Esophagus squamous epithelium (tissue), 5 donors: ENCODE data around the gene NCF2. TPM values are rescaled to one million over a fixed set of nuclear protein-coding genes. Genes with fewer than 3 reads are reported as not detected.

Source experiments
- DNase-seq: peaks from one replicate; lab custom pipeline; 2025; lab: John Stamatoyannopoulos, UW
- H3K27ac ChIP-seq, 4 donors: fragments of 200-600 bp; sonication (generic); one replicate each; pipeline ENCODE4 v1.5.1; 2016 to 2019; ENCODE audit warnings: mild to moderate bottlenecking in 1 of 4
- H3K27me3 ChIP-seq, 4 donors: fragments of 200-600 bp; sonication (generic); 1 replicate in 3 of 4; 2 replicates in 1 of 4; pipeline versions ENCODE4 v1.5.1 to v1.6.0; 2017 to 2021; ENCODE audit warnings: antibody characterized with exemption in 1 of 4
- H3K36me3 ChIP-seq, 3 donors: fragments of 200-600 bp; sonication (generic); one replicate each; pipeline ENCODE4 v1.5.1; 2016 to 2019
- H3K4me1 ChIP-seq, 3 donors: fragments of 200-600 bp; sonication (generic); one replicate each; pipeline ENCODE4 v1.5.1; 2017 to 2019
- H3K4me3 ChIP-seq, 4 donors: fragments of 200-600 bp; sonication (generic); 1 replicate in 3 of 4; 2 replicates in 1 of 4; pipeline ENCODE4 v1.5.1; 2016 to 2019; ENCODE audit warnings: mild to moderate bottlenecking in 2 of 4, moderate library complexity in 1 of 4
- H3K9me3 ChIP-seq, 3 donors: fragments of 200-600 bp; sonication (generic); one replicate each; pipeline ENCODE4 v1.5.1; 2016 to 2019
- POLR2A ChIP-seq, 4 donors: fragments of 450-650 bp; IDR thresholded peaks; one replicate each; pipeline ENCODE4 v1.6.1; 2017; ENCODE audit warnings: antibody characterized with exemption in 4 of 4, mild to moderate bottlenecking in 4 of 4, moderate library complexity in 3 of 4
- WGBS, 2 donors: methylation state at CpG; one replicate each; pipeline ENCODE4 v1.1.5; 2018; 5-methylcytosine and 5-hydroxymethylcytosine counted together
- intact Hi-C: fragments of 100-400 bp; cut with DNase I; formaldehyde crosslinking; loops from one replicate; pipeline ENCODE4 v1.15.0; 2022
- total RNA-seq, 4 donors: library from RNA; depleted of rRNA; stranded (reverse); fragments of >200 nt; gene quantifications; one replicate each; pipeline ENCODE4 v1.1.0, GENCODE V29; 2016
- TF ChIP-seq, protein P1 (sequence below), 6 experiments: fragments of 450-650 bp in 4 of 6; fragments of 200-600 bp in 2 of 6; sonication (generic) in 2 of 6; IDR thresholded peaks; one replicate each; pipeline ENCODE4 v1.5.1; 2016 to 2019; ENCODE audit warnings: antibody characterized with exemption in 6 of 6, mild to moderate bottlenecking in 4 of 6, moderate library complexity in 4 of 6
- donor health status: DM: yes; HTN: yes; CAD: no.

NCF2 gene
- total RNA-seq, 4 donors from 2014 or later = 8.1 to 23.1 (median 14.3) TPM

DNA sequence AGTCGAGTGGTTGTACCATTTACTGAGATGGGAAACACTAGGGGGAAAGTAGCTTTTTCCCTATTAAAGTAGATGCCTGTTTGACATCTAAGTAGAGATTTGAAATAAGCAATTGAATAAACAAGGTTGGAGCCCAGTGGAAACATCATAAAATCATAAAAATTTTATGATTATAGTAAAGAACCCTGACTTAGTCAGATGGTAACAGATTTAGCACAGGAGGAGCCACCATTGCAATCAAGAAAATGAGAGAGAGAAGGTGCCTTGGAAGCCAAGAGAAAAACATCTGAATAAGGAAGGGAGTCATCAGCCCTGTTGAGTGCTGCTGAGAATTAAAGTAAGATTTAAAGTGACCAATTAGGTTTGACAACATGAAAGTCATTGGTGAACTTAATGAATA lies 68.2 kb downstream of the NCF2 start:
- Histone ChIP-seq H3K4me3 (no peak overlapping the region), H3K4me1 (peaks cover 0 to 5% (median 0%) of the 10 kb centered on the region in 3 donors), H3K9me3 (no peaks in the 10 kb centered on the region), H3K27me3 (no peaks in the 10 kb centered on the region), H3K27ac (no peak overlapping the region), H3K36me3 (peaks cover 3 to 85% (median 8%) of the 10 kb centered on the region in 3 donors)
- 90 to 92% methylated on average over 1 of the region's 1 CpG for WGBS, 2 donors
- intact Hi-C loops = no loop called here
- TF ChIP-seq, protein P1, sequence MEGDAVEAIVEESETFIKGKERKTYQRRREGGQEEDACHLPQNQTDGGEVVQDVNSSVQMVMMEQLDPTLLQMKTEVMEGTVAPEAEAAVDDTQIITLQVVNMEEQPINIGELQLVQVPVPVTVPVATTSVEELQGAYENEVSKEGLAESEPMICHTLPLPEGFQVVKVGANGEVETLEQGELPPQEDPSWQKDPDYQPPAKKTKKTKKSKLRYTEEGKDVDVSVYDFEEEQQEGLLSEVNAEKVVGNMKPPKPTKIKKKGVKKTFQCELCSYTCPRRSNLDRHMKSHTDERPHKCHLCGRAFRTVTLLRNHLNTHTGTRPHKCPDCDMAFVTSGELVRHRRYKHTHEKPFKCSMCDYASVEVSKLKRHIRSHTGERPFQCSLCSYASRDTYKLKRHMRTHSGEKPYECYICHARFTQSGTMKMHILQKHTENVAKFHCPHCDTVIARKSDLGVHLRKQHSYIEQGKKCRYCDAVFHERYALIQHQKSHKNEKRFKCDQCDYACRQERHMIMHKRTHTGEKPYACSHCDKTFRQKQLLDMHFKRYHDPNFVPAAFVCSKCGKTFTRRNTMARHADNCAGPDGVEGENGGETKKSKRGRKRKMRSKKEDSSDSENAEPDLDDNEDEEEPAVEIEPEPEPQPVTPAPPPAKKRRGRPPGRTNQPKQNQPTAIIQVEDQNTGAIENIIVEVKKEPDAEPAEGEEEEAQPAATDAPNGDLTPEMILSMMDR (IDR thresholded peaks at IDR 0.05) = no peak
- TF ChIP-seq POLR2A (IDR thresholded peaks at IDR 0.05) = no peak
- DNase-seq = no peak

DNA sequence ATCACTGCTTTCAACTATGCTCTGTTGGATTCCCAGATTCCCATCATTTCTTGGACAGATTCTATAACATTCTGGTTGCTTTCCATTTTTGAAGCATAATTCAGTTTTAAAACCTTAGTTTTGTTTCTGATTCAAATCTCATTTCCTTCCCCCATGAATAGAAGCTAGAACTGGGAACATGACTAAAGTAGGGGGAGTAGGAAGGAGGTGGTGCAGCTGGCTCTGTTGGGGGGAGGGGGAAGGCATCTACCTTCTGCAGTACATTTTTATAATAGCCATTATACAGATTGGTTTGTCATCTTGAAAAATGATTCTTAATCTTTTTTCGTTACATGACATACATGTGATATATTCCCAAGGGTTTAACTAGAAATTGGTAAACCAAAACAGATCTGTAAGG lies 69.9 kb downstream of the NCF2 start:
- Histone ChIP-seq H3K27me3 (no peaks in the 10 kb centered on the region), H3K4me3 (no peak overlapping the region), H3K27ac (no peak overlapping the region), H3K9me3 (no peaks in the 10 kb centered on the region), H3K4me1 (peaks cover 0 to 9% (median 0%) of the 10 kb centered on the region in 3 donors), H3K36me3 (peaks cover 3 to 78% (median 8%) of the 10 kb centered on the region in 3 donors)
- intact Hi-C loops = no loop called here
- DNase-seq = no peak
- TF ChIP-seq POLR2A (IDR thresholded peaks at IDR 0.05) = no peak
- TF ChIP-seq, protein P1 (IDR thresholded peaks at IDR 0.05) = no peak
- 78 to 91% methylated on average over 1 of the region's 1 CpG for WGBS, 2 donors

DNA sequence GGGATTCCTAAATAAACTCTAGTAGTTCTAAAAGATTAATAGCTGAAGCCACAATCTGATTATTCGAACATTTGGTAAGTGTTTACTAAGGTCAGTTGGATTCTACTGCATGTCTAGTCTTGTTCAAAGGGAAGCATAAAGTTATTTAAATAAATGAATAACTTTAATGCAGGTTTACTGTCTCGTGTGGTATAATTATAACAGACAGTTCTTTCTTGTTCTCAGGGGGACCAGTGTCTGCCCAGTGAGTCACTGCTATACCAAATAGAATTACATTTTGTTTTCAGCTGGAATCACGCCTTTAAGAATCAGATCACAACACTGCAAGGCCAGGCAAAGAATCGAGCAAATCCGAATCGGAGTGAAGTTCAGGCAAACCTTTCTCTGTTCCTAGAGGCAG lies 72.9 kb downstream of the NCF2 start:
- Histone ChIP-seq H3K36me3 (peaks cover 3 to 61% (median 8%) of the 10 kb centered on the region in 3 donors), H3K27ac (no peak overlapping the region)
- 53 to 59% methylated on average over 6 of the region's 6 CpGs for WGBS, 2 donors

DNA sequence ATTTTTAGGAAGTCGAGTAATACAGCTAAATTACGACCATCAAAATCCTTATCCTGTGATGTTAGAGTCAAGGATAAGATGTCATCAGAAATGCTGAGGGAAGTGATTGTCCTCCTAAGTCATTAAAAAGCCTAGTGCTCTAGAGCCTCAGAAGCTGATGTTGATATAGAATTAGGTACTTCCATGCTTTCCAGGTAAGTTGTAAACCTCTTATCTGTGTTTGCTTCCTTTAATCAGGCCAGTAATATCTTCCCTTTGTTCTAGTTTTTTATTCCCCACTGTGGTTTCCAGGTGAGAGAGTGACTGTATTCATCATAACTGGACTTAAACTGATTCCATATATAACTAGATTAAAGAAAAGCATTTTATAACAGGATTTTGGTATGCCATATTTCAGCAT lies 73.5 kb downstream of the NCF2 start:
- TF ChIP-seq POLR2A (IDR thresholded peaks at IDR 0.05) = no peak
- TF ChIP-seq, protein P1 (IDR thresholded peaks at IDR 0.05) = no peak
- Histone ChIP-seq H3K27ac (no peak overlapping the region), H3K4me3 (no peak overlapping the region), H3K27me3 (no peaks in the 10 kb centered on the region), H3K4me1 (peaks cover 0 to 23% (median 7%) of the 10 kb centered on the region in 3 donors), H3K36me3 (peaks cover 3 to 56% (median 8%) of the 10 kb centered on the region in 3 donors), H3K9me3 (no peaks in the 10 kb centered on the region)
- 93 to 98% methylated on average over 2 of the region's 2 CpGs for WGBS, 2 donors
- no peak for DNase-seq
- intact Hi-C loops = no loop called here

More for the DNA sequence above, 72.9 kb downstream of the NCF2 start:
- no peak overlapping the region for H3K4me3 ChIP-seq
- peaks cover 0 to 23% (median 7%) of the 10 kb centered on the region in 3 donors for H3K4me1 ChIP-seq
- intact Hi-C loops = no loop called here
- no peak for DNase-seq
- H3K9me3 ChIP-seq = no peaks in the 10 kb centered on the region
- no peaks in the 10 kb centered on the region for H3K27me3 ChIP-seq
- no peak for TF ChIP-seq POLR2A (IDR thresholded peaks at IDR 0.05)
- TF ChIP-seq, protein P1 (IDR thresholded peaks at IDR 0.05) = no peak

DNA sequence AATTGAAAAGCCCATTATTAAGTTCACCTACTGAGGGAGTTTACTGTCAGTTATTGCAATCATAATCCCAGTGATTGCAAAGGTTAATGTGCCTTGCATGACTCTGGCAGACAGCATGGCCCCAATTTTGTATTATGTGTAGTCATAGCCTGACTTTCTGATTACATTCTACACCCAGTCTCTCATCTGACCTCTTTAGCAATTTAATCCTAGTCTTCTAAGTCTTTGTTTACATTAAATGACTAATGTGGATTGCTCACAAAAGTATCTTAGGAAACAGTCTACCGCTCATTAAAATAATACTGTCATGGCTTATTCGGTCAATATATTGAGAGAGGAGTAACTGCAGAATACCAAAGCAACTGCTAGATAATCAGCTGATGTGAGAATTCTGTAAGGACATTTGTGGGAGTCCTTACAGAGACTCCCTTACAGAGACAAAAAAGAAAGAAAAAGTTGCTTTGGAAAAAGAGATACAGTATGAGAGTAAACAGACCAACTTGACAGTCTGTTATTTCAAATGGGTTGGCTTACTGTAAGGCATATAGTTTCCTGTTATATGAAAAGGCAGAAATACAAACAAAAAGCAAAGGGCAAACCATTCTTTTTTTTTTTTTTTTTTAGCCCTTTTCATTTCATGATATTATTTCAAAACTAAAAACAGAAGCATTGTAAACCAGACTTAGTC lies 75.1 kb downstream of the NCF2 start:
- Histone ChIP-seq H3K4me1 (peaks cover 0 to 23% (median 7%) of the 10 kb centered on the region in 3 donors), H3K4me3 (no peak overlapping the region), H3K27ac (peak overlapping the region in 1 of 4 donors; percentile 15), H3K9me3 (no peaks in the 10 kb centered on the region), H3K36me3 (peaks cover 3 to 40% (median 8%) of the 10 kb centered on the region in 3 donors), H3K27me3 (no peaks in the 10 kb centered on the region)
- no peak for DNase-seq
- intact Hi-C loops = no loop called here
- WGBS, 2 donors = 27 to 29% methylated on average over 2 of the region's 2 CpGs
- no peak for TF ChIP-seq POLR2A (IDR thresholded peaks at IDR 0.05)
- TF ChIP-seq, protein P1 (IDR thresholded peaks at IDR 0.05) = no peak
